ENCODE data around the gene ZNF628. TPM values are rescaled to one million over a fixed set of nuclear protein-coding genes. Genes with fewer than 3 reads are reported as not detected.

ZNF628 gene
- total RNA-seq, 1 experiment from 2014 or later: 16.7 TPM

DNA sequence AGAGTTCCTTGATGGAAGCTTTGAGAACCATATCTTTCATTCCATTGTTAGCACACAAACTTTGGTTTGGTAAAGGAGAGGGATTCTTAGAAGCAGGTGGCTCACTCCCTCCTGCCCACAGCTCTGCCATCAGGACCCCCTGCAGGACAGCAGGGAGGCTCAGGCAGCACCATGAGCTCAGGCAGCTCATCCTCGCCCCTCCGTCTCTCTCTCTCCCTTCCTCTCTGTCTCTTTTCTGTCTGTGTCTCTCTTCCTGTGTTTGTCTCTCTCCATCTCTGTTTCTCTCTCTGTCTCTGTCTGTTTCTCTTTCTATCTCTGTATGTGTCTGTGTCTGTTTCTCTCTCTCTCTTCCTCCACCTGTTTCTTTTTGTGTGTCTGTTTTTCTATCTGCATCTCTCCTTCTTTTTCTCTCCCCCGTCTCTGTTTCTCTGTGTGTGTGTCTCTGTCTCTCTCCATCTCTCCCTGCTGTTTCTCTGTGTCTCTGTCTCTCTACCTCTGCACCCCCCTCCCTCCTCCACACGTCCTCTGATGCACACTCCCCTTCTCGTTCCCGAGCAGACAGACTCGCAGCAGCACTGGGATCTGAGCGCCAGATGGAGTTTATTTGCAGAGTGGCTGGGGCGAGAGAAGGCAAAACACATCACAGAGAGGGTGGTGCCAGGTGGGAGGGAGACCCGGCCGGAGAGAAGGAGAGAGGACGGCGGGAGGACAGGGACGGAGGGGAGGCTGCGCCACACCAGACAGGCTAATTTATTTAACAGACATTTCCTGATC is 51.8 kb downstream of the ZNF628 start:
- Histone ChIP-seq H3K4me1 (ENCODE audit: insufficient read depth, low read length, poor library complexity, severe bottlenecking) (no peaks in the 10 kb centered on the region), H3K27me3 (replicated peaks; ENCODE audit: insufficient read depth, low read depth, low read length, poor library complexity) (no peaks in the 10 kb centered on the region), H3K4me3 (ENCODE audit: low read depth, low read length, poor library complexity, severe bottlenecking) (no peak overlapping the region), H3K9me3 (ENCODE audit: low read depth, low read length, poor library complexity, severe bottlenecking) (no peaks in the 10 kb centered on the region), H3K36me3 (ENCODE audit: insufficient read depth, low read length, poor library complexity, severe bottlenecking) (no peaks in the 10 kb centered on the region), H3K27ac (ENCODE audit: low read depth, low read length, poor library complexity, severe bottlenecking) (no peak overlapping the region)
- TF ChIP-seq, protein P1, sequence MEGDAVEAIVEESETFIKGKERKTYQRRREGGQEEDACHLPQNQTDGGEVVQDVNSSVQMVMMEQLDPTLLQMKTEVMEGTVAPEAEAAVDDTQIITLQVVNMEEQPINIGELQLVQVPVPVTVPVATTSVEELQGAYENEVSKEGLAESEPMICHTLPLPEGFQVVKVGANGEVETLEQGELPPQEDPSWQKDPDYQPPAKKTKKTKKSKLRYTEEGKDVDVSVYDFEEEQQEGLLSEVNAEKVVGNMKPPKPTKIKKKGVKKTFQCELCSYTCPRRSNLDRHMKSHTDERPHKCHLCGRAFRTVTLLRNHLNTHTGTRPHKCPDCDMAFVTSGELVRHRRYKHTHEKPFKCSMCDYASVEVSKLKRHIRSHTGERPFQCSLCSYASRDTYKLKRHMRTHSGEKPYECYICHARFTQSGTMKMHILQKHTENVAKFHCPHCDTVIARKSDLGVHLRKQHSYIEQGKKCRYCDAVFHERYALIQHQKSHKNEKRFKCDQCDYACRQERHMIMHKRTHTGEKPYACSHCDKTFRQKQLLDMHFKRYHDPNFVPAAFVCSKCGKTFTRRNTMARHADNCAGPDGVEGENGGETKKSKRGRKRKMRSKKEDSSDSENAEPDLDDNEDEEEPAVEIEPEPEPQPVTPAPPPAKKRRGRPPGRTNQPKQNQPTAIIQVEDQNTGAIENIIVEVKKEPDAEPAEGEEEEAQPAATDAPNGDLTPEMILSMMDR (conservative IDR thresholded peaks at IDR 0.05; ENCODE audit: low read depth, low read length): no peak
- no peak for TF ChIP-seq EZH2 (IDR thresholded peaks at IDR 0.05; ENCODE audit: borderline replicate concordance, low read depth, low read length, poor library complexity, severe bottlenecking)
- intact Hi-C loops (cut with micrococcal nuclease; ENCODE audit: unreplicated experiment): no loop called here
- BruUV-seq (replicated peaks): no TSS peak
- no peak for DNase-seq (ENCODE audit: low spot score)
- POLR2A ChIA-PET (ENCODE audit: low non-redundant PET): no interaction called here
- CTCF ChIA-PET: no interaction called here

DNA sequence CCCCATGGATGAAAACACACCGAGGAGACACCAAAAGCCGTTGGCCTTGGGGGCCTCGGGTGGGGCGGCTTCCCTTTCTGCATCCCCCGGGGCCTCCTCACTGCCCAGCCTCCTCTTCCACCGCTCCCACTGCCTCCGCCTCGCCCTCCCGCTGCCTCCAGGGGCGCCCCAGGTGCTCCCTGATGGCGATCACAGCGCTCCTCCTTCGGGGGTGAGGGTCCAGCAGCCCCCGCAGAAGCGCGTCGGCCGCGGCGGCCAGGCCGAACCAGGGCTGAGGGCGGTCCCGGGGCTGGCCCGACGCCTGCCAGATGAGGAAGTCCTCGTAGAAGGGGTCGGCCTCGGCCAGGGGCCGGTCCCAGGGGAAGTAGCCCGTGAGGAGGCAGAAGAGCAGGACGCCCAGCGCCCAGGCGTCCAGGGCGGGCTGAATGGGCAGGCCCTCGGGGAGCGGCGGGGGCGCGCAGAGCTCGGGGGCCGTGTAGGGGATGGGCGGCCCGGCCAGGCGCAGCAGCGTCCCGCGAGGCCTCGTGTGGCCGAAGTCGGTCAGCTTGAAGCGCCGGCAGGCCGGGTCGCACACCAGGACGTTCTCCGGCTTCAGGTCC is 53.3 kb downstream of the ZNF628 start:
- H3K36me3 ChIP-seq (ENCODE audit: insufficient read depth, low read length, poor library complexity, severe bottlenecking): no peaks in the 10 kb centered on the region
- no peak for DNase-seq (ENCODE audit: low spot score)
- ChIA-PET POLR2A (ENCODE audit: low non-redundant PET) (no interaction called here), CTCF (no interaction called here)
- H3K4me1 ChIP-seq (ENCODE audit: insufficient read depth, low read length, poor library complexity, severe bottlenecking): no peaks in the 10 kb centered on the region
- no peak overlapping the region for H3K4me3 ChIP-seq (ENCODE audit: low read depth, low read length, poor library complexity, severe bottlenecking)
- no peak for TF ChIP-seq EZH2 (IDR thresholded peaks at IDR 0.05; ENCODE audit: borderline replicate concordance, low read depth, low read length, poor library complexity, severe bottlenecking)
- TF ChIP-seq, protein P1 (conservative IDR thresholded peaks at IDR 0.05; ENCODE audit: low read depth, low read length): no peak
- intact Hi-C loops (cut with micrococcal nuclease; ENCODE audit: unreplicated experiment): no loop called here
- no TSS peak for BruUV-seq (replicated peaks)
- H3K27ac ChIP-seq (ENCODE audit: low read depth, low read length, poor library complexity, severe bottlenecking): no peak overlapping the region
- H3K9me3 ChIP-seq (ENCODE audit: low read depth, low read length, poor library complexity, severe bottlenecking): no peaks in the 10 kb centered on the region
- no peaks in the 10 kb centered on the region for H3K27me3 ChIP-seq (replicated peaks; ENCODE audit: insufficient read depth, low read depth, low read length, poor library complexity)

DNA sequence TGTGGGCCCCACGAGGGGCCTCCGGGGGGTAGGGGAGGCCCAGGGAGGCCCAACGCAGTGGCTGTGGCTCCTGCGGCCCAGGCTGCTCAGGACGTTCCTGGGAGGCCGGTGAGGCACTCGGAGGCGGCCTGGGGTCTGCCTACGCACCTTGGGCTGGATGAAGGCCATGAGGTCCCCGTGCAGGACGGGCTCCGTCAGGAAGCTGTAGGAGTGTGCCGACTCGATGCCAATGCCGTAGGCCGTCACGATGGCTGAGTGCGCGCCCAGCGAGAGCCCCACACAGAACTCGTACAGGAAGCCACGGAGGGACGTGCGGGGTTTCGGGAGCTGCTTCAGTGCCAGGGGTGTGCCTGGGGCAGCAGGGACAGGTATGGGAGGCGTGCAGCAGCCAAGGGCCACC is 54.6 kb downstream of the ZNF628 start:
- H3K4me3 ChIP-seq (ENCODE audit: low read depth, low read length, poor library complexity, severe bottlenecking): no peak overlapping the region
- no peaks in the 10 kb centered on the region for H3K4me1 ChIP-seq (ENCODE audit: insufficient read depth, low read length, poor library complexity, severe bottlenecking)
- H3K27me3 ChIP-seq (replicated peaks; ENCODE audit: insufficient read depth, low read depth, low read length, poor library complexity): no peaks in the 10 kb centered on the region
- BruUV-seq (replicated peaks): no TSS peak
- intact Hi-C loops (cut with micrococcal nuclease; ENCODE audit: unreplicated experiment): no loop called here
- no peaks in the 10 kb centered on the region for H3K36me3 ChIP-seq (ENCODE audit: insufficient read depth, low read length, poor library complexity, severe bottlenecking)
- no peak for TF ChIP-seq EZH2 (IDR thresholded peaks at IDR 0.05; ENCODE audit: borderline replicate concordance, low read depth, low read length, poor library complexity, severe bottlenecking)
- TF ChIP-seq, protein P1 (conservative IDR thresholded peaks at IDR 0.05; ENCODE audit: low read depth, low read length): no peak
- ChIA-PET POLR2A (ENCODE audit: low non-redundant PET) (no interaction called here), CTCF (no interaction called here)
- no peak overlapping the region for H3K27ac ChIP-seq (ENCODE audit: low read depth, low read length, poor library complexity, severe bottlenecking)
- H3K9me3 ChIP-seq (ENCODE audit: low read depth, low read length, poor library complexity, severe bottlenecking): no peaks in the 10 kb centered on the region
- no peak for DNase-seq (ENCODE audit: low spot score)

Other genes starting within 250 kb of the ZNF628 start
- gene TMEM86B, start 247.9 kb upstream of the ZNF628 start, total RNA-seq (2021): 4.8 and 6.1 TPM in 2 replicates
- gene PPP6R1, start 217.6 kb upstream of the ZNF628 start, total RNA-seq (2021): 103 and 108 TPM in 2 replicates
- gene HSPBP1, start 196.5 kb upstream of the ZNF628 start, total RNA-seq (2021): 80.3 and 83.4 TPM in 2 replicates
- gene BRSK1, start 192.6 kb upstream of the ZNF628 start, total RNA-seq (2021): 30.5 and 36.8 TPM in 2 replicates
- not detected in 2 replicates for gene TMEM150B, start 151.3 kb upstream of the ZNF628 start, total RNA-seq (2021)
- gene KMT5C, start 136.7 kb upstream of the ZNF628 start, total RNA-seq (2021): 19.7 and 24.1 TPM in 2 replicates
- 0.48 TPM in 1 of 2 replicates, not detected in the other for gene COX6B2, start 121.9 kb upstream of the ZNF628 start, total RNA-seq (2021)
- not detected in 2 replicates for gene GARIN5B, start 113.4 kb upstream of the ZNF628 start, total RNA-seq (2021)
- gene IL11, start 106.2 kb upstream of the ZNF628 start, total RNA-seq (2021): 0.42 and 0.47 TPM in 2 replicates
- not detected in 2 replicates for gene TMEM190, start 99.8 kb upstream of the ZNF628 start, total RNA-seq (2021)
- gene TMEM238, start 92.3 kb upstream of the ZNF628 start, total RNA-seq (2021): 0.42 and 0.69 TPM in 2 replicates
- gene RPL28, start 90.7 kb upstream of the ZNF628 start, total RNA-seq (2021): 1,355 and 1,380 TPM in 2 replicates
- 509 and 587 TPM in 2 replicates for gene UBE2S, start 68.8 kb upstream of the ZNF628 start, total RNA-seq (2021)
- 0.21 and 0.26 TPM in 2 replicates for gene SHISA7, start 33.3 kb upstream of the ZNF628 start, total RNA-seq (2021)
- gene ISOC2, start 15.0 kb upstream of the ZNF628 start, total RNA-seq (2021): 33.2 and 40.6 TPM in 2 replicates
- not detected in 2 replicates for gene C19orf85, start 11.9 kb upstream of the ZNF628 start, total RNA-seq (2021)
- 55.1 and 66.0 TPM in 2 replicates for gene NAT14, start 8.6 kb downstream of the ZNF628 start, total RNA-seq (2021)
- gene SSC5D, start 11.8 kb downstream of the ZNF628 start, total RNA-seq (2021): 1.4 and 2.2 TPM in 2 replicates
- not detected in 2 replicates for gene SBK2, start 60.5 kb downstream of the ZNF628 start, total RNA-seq (2021)
- not detected in 2 replicates for gene SBK3, start 68.9 kb downstream of the ZNF628 start, total RNA-seq (2021)
- 27.4 and 27.5 TPM in 2 replicates for gene ZNF579, start 104.2 kb downstream of the ZNF628 start, total RNA-seq (2021)
- gene FIZ1, start 122.9 kb downstream of the ZNF628 start, total RNA-seq (2021): 27.8 and 29.3 TPM in 2 replicates
- 6.3 and 7.5 TPM in 2 replicates for gene ZNF524, start 123.7 kb downstream of the ZNF628 start, total RNA-seq (2021)
- 16.1 and 17.1 TPM in 2 replicates for gene ZNF865, start 129.0 kb downstream of the ZNF628 start, total RNA-seq (2021)
- 6.8 and 7.1 TPM in 2 replicates for gene ZNF784, start 147.9 kb downstream of the ZNF628 start, total RNA-seq (2021)
- gene ZNF580, start 164.4 kb downstream of the ZNF628 start, total RNA-seq (2021): 49.1 and 65.7 TPM in 2 replicates
- 37.1 and 38.4 TPM in 2 replicates for gene ZNF581, start 167.0 kb downstream of the ZNF628 start, total RNA-seq (2021)
- 39.9 and 41.5 TPM in 2 replicates for gene CCDC106, start 171.6 kb downstream of the ZNF628 start, total RNA-seq (2021)
- 385 and 411 TPM in 2 replicates for gene U2AF2, start 178.4 kb downstream of the ZNF628 start, total RNA-seq (2021)
- 178 and 186 TPM in 2 replicates for gene EPN1, start 198.6 kb downstream of the ZNF628 start, total RNA-seq (2021)

Measured in A673 (cell line).